Activated gamma-delta T cell treated with Interleukin-2 at 50 U/mL for 16 hours (primary cell): ENCODE measurements around the gene RPL3.

Experiments used
- DNase-seq: peaks from one replicate; pipeline ENCODE4 v3.0.0-alpha.2; 2020

RPL3 gene

GRCh38 chr22:39297490-39298240 is 21.8 kb downstream of the RPL3 start:
- no peak for DNase-seq

- DNase-seq = no peak
These were observed 22.4 kb downstream of the RPL3 start for GRCh38 chr22:39296981-39297489.

DNA sequence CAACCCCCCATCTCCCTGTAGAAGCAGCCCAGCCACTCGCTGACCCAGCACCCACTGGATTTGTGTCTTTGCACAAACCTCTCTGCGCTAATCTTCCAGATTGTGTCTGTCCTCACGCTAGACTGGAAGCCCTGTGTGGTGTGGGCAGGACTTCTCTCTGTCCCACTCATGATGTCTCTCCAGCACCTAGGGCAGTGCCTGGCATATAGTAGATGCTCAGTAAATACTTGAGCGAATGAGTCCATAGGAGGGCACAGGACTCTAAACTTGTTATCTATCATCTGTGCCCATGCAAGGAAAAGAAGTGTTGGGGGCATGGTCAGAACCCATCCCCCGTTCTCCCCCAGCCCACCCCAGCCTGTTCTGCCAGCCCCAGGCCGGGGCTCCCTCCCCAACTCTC is 22.9 kb downstream of the RPL3 start:
- DNase-seq = no peak

GRCh38 chr22:39294571-39295468 is 24.6 kb downstream of the RPL3 start:
- DNase-seq = no peak

DNA sequence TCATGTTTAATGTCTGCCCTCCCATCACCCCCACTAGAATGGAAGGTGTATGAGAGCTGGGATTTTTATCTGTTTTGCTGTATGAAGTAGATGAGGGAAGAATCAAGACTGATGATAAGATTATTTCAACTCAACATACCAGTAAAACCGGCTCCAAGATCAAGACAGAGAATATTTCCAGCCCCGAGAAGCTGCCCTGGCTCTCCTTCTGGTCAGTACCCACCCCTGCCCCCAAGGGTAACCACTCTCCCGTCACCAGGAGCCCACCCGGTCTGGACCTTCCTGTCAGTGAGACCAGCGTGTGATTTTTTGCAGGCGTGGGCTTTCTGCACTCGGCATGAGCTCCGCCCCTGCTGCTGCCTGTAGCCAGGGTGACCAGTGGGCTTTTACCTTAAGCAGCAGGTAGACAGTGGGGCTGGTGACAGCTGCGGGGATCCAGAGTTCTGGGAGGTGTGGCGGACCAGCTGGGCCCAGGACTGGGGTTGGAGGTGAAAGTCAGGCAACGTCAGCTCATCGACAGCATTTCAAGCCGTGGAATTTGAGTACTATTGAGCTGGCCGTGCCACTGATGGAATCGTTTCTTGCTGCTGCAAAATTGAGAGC is 25.6 kb downstream of the RPL3 start:
- no peak for DNase-seq

- no peak for DNase-seq
These were observed 26.8 kb downstream of the RPL3 start for GRCh38 chr22:39292561-39293074.

DNA sequence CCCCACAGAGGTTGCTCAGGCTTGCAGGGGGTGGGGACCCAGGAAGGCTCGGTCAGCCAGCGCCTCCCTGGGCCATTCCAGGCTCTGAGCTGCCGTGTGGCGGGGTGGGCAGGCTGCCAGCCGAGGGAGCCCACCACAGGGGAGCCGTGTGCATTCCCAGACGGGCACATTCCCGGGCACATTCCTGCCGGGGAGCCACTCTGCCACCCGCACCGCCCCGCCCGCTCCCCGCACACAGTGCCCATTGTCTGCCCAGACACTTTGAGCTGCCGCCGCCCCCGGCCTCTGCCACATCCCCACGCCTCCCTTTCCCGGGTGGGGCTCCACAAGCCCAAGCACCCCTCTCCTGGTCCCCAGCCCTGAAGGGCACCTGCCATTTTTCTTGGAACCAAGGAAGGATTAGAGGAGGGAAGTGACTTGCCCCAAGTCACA is 27.4 kb downstream of the RPL3 start:
- no peak for DNase-seq

DNA sequence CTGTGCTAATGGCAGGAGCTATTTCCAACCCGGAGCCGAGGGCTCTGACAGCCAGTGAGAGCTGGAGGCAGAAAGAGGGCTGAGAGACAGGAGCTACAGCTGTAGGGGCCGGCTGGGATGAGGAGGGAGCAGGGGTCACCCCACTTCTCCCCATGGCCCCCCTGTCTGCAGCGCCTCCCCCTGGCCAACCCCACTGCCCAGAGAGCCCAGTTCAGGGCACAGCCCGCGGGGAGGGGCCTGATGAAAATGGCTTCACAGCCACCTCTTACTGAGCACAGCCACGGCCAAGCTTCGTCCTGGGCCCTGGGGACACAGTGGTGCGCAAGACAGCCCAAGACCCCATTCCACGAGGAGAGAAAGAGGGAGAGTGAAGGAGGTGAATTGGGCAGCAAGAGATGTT is 27.9 kb downstream of the RPL3 start:
- no peak for DNase-seq

DNA sequence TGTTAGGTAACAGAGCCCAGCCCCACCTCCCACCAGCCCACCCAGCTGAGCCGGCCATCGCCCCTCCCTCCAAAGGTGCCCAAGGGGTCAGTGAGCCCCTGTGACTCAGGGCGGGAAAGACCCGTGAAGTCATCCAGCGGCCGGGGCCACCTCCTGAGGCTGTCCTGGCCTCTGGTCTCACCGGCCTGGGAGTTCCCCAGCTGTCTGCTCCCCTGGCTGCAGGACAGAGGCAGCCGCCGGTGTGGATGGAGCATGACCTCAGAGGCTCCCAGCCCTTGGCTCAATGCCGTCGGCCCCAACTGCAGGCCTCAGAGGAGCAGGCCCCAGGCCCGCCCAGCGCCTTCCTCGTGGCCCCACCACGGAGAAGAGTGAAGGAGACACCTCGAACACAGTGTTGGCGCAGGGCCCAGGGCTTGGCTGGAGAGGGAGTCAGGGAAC is 28.7 kb downstream of the RPL3 start:
- DNase-seq = no peak

DNA sequence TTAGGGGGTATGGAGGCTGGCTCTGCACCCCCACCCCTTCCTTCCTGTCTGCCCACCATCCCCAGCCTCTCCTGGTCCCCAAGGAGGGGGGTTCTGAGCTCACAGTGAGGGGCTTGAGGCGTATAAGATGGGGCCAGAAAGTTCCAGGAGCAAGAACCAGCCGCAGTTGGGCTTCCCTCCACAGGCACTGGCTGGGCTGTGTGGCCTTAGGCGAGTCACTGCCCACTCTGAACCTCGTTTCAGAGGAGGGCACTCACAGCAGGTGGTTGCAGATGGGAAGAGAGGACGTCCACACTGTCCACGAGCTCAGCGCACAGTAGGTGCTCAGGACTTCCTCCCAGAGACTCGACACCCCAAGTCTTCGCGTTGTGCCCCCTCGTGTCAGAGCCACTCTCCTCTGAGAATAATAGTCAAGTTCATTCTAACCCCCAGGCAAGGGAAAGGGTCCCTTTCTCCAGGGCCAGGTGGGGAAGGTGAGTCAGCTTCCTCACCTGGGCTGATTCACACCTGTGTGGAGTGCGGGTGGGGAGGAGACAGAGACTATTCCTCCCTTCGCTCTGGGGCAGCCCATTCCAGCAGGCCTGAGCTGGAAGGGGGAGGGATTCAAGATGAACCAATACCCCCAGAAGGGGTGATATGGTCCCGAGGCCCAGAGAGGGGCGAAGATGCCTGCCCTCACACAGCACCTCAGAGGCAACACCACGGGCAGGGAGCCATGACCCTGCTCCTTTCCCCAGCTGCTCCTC is 29.3 kb downstream of the RPL3 start:
- DNase-seq = no peak

DNA sequence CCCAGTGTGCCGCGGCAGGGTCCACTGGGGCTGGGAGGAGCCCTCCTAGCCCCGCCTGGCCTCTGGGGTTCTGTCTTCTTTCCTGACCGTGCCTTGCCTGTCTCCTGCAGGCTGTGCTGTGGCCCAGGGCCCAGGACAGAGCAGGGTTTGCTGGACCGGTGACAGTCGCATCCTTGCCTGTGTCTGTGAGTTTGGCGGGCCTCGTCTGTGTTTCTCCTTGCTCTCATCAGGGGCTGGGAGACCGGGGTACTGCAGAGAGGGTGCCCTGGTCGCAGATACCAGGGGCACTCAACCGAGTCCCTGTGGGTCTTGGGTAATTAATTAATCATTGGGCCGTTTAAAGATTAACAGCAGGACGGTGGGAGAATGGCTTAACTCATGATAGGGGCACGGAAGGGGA is 29.9 kb downstream of the RPL3 start:
- no peak for DNase-seq

GRCh38 chr22:39288135-39288898 is 31.1 kb downstream of the RPL3 start:
- DNase-seq = no peak

GRCh38 chr22:39287076-39287725 is 32.2 kb downstream of the RPL3 start:
- DNase-seq = no peak

GRCh38 chr22:39284983-39285382 is 34.4 kb downstream of the RPL3 start:
- DNase-seq = no peak

- DNase-seq = no peak
These were observed 35.1 kb downstream of the RPL3 start for GRCh38 chr22:39284142-39284980.

DNA sequence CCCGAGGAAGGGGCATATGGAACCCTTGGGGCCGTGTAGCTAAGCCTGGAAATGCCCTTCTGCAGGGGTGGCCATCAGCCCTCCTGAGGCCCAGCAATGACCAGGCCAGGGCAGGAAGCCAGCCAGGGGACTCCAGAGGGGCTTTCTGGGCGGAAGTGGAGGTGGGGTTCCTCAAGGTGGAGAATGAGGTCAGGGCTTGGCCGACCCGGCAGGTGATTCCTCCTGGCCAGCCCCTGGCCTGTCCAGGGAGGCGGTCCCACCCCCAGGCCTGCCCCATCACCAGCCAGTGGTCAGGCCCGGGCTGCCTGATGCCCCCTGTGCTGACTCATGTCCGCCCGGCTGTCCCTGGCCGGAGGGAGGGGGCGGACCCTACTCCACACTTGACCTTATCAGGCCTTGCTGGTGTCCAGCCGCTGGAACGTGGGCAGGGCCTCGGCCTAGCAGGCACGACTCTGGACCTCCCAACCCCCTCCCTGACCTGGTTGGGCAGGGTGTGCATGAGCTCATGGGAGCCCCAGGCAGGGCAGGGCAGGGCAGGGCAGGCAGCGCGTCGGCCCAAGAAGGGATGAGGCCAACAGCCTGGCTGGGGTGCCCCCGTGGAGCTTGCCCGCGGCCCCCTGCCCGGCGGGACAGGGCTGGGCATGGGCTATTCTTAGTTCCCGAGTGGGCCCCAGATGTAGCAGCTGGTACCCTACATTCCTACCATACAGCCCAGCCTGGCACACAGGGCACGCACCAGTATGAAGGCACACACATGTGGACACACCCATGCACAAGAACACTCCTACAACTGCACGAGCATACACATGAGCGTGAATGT is 35.9 kb downstream of the RPL3 start:
- DNase-seq = no peak

GRCh38 chr22:39282645-39283321 is 36.6 kb downstream of the RPL3 start:
- no peak for DNase-seq

DNA sequence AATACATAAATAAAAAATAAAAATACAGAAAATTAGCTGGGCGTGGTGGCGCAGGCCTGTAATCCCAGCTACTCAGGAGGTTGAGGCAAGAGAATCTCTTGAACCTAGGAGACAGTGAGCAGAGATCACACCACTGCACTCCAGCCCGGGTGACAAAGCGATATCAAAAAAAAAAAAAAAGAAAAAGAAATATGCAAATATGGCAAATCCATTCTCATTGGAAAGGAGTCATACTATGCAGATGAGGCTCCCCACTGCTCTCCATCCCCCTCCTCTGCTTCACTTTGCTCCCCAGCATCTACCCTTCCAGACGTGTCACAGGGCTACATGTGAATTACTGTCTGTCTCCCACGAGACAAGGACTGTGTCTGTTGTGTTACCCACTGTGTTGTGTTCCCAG is 38.3 kb downstream of the RPL3 start:
- no peak for DNase-seq

- DNase-seq = no peak
These were observed 39.2 kb downstream of the RPL3 start for GRCh38 chr22:39280250-39280649.
